GM19099 (cell line): ENCODE measurements around the gene TPCN1.

Experiments used
- POLR2A ChIP-seq: IDR thresholded peaks from 3 replicates; pipeline ENCODE4 v1.6.1; 2011; ENCODE audit warnings: low read depth; ENCODE audit not compliant: insufficient read length; ENCODE audit errors: extremely low read depth

The TPCN1 gene

DNA sequence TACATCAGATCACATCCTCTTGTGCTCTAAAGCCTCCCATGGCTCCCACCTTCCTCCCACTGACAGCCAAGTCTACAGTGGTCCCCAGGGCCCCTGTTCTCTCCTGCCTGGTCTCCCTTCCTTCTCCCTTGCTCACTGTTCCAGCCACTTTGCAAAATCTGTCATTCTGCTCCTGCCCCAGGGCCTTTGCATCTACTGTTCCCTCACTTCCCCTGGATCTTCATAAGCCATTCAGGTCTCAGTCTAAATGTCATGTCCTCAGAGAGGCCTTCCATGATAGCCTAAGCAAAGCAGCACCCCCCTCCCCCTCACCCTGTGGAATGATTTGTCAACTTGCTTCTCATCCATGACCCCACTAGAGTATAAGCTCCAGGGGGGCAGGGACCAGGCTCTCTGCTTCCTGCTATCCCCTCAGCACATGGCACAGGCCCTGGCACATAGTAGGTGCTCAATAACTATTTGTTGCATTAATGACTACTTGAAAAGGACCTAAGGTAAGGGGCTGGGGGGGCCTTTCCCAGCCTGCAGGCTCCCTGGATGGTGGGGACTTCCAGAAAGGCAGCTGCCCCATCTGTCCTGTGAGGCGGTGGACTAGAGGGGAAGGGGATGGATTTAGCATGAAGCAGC lies 108.6 kb downstream of the TPCN1 start:
- TF ChIP-seq POLR2A, result no peak

DNA sequence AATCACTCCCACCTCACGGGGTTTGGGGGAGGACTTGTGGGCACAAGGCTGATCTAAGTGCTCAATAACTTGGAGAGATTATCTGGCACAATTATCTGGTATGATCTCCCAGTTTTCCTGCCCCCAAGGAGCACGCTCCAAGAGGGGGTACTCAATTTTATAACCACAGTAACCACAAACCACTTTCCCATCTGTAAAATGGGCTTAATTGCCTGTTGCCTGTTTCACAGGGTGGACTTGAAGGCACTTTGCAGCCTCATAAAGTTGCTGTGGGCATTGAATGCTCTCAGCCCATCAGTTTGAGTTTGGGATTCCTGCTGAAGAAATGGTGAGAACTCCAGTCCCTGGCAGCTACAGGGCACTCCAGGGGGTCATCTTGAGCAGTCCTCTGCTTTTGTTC lies 109.2 kb downstream of the TPCN1 start:
- TF ChIP-seq POLR2A, result no peak

DNA sequence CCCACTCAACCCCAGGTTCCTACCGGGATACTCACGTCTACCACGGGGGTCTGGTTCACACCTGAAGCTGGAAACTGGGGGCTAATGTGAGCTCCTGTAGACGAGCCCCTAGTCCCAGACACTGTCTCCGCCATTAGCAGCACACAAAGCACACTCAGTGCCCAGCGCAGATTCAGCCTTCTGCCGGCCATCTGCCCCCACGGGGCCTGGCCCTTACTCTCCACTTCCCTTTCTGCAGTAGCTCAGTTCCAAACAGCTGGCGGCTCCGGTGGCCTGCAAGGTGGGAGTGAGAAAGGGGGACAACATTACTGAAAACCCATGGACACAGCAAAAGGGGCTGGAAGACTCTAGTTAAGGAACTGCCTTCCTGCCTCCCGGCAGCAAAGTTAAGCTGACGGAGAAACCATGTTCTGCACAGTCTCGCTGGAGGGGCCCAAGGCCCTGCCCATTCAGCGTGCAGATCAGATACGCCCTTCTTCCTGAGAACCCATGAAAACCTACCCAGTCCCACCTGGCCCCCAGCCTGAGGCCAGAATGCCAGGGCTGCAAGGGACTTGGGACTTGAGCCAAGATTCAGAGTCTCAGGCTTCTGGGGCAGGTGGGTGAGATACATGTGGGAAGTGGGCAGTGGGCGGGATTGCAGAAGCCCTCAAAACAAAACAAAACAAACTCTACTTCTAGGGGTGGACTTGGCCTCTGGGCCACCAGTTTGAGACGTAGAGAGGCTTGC lies 111.6 kb downstream of the TPCN1 start:
- no peak for TF ChIP-seq POLR2A

DNA sequence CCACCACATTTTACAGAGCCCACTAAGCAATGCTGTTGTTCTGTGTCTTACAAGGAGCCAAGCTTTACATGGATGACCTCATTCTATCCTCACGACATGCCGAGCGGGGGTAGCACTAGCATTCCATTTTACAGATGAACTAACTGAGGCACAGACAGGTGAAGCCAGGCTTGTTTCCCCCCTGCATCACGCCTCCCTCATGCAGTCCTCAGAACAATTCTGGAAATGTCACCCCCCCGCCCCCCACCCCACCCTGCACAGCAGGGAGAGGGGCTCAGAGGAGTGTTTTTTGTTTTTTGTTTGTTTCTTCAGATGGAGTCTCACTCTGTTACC lies 112.1 kb downstream of the TPCN1 start:
- TF ChIP-seq POLR2A, result no peak

DNA sequence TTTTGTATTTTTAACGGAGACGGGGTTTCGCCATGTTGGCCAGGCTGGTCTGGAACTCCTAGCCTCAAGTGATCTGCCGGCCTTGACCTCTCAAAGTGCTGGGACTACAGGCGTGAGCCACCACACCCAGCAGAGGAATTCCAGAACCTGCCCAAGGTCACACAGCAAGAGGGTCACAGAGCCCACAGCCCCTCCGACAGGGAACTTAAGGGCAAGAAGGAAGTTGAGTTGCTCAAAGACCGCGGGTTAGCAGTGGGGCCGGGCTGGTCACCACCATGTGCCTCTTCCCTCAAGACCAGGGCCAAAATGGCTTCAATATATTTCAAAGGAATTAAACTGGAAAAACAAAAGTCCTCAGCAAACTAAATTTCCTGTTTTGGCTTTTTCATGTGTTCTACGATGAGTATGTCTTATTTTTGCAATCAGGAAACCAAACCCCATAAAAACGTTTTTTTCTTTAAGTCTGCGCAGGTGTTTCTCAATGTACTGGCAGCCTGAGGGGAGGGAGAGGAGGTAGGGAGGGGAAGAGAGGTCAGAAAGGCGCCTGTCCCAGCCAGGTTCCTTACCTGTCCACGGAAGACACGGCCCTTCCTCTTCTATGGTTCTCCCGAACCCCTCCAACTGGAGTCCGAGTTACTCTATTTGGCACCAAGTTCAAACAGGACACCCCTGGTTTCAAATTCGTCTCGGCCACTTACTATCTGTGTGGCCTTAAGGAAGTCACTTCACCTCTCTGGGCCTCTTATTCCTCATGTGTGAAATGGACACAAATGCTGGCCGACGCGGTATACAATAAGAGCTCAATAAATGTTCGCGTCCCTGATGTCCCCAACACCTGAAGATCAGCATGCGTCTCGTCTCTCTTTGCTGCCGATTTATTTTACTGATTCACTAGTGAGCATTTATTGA lies 112.9 kb downstream of the TPCN1 start:
- no peak for TF ChIP-seq POLR2A

DNA sequence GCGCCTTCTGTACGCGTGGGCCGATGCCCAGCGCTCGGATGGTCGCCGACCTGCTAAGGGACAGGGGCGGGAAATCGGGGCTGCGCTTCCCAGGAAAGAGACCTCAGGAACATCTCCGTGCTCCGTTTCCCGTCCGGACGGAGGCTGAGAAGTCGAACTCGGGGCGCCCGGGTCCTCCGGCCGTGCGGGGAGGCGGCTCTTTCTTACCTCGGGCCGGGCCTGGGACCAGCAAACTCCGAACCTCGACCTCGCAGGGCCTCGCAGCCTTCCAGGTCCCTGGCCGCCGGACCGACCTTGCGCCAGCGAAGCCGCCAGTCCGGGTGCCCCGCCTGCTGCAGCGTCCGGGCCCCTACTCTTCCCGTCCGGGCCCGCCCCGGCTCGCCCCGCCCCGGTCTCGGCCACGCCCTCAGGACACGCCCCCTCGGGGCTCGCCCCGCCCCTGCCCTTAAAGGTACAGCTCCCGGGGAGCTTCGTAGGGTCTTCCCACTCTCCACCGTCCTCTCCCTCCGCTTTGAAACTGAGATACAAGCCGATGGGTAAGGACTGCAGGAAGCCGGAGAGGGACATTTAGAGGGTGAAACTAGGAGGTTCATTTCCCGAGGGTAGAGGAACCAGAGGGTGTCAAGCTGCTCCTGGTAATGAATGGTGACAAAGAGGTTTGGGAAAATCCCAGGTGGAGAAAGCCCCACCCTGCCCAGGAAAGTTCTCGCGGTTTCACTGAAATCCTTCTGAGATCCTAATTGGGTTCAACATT lies 113.7 kb downstream of the TPCN1 start, which contains the start of gene SLC8B1:
Gene SLC8B1, minus strand, starts transcription at position 324 of the 754 bp plus-strand sequence. CDS start 2,231 bp downstream, outside the sequence.
- TF ChIP-seq POLR2A, result peak; percentile 74

DNA sequence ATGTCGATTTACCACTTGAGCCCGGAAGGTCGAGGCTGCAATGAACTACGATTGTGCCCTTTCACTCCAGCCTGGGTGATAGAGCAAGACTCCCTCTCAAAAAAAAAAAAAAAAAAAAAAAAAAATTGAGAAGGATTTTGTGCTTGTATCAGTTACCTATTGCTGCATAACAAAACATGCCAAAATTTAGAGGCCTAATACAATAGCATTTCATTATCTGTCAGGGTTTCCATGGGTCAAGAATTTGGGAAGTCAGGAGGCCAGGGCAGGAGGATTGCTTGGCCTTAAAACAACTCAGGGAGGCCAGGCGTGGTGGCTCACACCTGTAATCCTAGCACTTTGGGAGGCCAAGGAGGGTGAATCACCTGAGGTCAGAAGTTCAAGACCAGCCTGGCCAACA lies 118.3 kb downstream of the TPCN1 start:
- no peak for TF ChIP-seq POLR2A

DNA sequence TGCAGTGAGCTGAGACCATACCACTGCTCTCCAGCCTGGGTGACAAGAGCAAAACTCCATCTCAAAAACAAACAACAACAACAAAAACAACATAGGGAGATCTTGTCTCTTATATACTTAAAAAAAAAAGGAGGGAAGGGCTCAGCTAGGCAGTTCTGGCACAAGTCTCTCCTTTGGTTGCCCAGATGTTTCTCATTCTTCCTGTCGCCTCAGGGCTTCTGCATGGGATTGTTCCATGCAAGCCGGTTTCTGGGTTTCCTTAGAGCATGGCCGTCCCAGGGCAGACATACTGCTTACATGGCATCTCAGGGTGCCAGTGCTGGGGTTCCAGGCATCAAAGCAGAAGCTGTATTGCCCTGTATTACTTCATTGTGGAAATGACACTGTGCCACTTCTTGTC lies 118.8 kb downstream of the TPCN1 start:
- TF ChIP-seq POLR2A, result no peak

DNA sequence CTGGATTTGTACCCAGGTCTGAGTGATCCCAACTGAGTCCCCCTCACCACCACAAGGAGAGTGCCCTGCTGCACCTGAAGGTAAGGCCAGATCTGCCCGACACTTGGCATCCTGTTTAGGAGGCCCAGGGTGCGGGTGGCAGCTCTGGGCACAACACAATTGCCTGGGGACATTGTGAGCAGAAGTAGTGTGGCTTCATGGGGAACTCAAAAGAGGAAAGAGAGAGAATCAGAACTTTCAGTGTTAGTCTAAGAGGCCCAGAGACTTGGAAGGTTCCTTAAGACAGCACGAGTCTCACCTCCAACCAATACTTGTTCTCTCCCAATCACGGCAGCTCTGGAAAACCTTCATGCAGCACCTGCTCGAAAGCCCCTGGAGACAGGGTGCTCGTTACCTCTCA lies 120.3 kb downstream of the TPCN1 start:
- TF ChIP-seq POLR2A, result no peak

DNA sequence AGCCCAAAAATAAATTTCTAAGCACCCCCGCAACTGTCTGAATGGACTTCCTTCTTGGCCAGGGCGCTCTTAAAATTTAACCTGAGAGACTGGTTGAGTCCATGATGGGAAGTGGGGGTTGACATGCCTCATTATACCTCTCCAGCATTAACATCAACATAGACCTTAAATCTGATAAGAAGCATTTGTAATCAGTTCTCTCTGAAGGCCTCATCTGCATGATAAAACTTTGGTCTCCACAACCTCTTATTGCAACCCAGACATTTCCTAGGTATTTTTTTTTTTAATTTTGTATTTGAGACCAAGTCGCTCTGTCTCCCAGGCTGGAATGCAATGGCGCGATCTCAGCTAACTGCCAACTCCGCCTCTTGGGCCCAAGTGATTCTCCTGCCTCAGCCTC lies 124.1 kb downstream of the TPCN1 start:
- no peak for TF ChIP-seq POLR2A

DNA sequence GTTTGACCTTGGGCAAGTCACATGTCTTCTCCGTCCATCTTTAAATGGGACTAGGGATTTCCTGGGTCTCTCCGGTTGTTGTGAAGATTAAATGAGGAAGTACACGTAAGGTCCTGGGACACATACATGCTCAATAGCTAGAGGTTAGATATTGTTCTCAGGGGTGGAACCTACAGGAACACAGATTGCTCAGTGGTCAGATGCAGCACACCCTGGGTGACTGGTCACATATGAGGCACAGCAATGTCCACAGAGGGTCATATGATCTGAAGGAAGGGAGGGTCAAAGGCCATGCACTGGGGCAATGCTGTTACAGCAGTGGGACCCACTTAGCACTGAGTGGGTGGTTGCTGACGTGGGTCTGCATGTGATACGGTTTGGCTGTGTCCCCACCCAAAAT lies 125.1 kb downstream of the TPCN1 start:
- TF ChIP-seq POLR2A, result no peak

DNA sequence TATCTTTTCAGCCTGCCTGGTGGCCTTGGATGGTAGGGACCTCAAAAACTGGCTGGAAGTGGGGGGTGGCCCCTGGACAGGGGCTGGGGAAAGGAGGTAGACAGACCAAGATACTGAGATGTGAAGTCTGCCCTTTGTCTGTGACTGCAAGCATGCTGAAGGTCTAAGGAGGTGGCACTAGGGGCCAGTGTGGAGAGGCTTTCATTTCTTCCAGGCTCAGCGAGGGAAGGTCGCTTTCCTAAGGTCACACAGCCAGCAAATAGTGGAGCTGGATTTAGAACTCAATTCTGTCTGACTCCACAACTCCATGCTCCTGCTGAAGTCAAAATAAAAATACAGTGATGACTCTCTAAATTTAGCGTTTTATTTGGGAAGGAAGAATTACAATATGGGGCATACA lies 125.8 kb downstream of the TPCN1 start:
- no peak for TF ChIP-seq POLR2A

DNA sequence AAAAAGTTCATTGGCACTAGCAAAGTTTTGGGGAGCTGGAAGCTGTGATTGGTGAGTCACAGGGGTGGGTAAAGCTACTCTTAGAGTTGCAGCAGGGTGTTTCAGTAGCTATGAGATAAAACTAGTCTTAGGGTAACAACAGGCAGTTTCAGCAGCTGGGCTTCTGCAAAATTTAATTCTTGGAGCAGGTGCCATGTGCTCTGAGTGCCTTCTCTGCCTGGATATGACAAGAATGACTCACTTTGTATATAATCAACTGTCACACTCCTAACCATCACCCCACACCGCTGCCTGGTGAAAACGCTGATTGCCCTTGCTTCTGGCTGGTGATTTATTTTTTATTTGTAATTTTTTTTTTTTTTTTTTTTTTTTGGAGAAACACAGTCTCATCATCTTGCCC lies 126.6 kb downstream of the TPCN1 start:
- no peak for TF ChIP-seq POLR2A
